22Rv1 (cell line): ENCODE results near the gene MB21D2.

ENCODE experiments used
- CTCF ChIP-seq: fragments of 450-650 bp; IDR thresholded peaks from 2 replicates; pipeline ENCODE4 v1.5.1; 2017; ENCODE audit warnings: mild to moderate bottlenecking
- ZFX ChIP-seq: fragments of 450-650 bp; IDR thresholded peaks from 2 replicates; pipeline ENCODE4 v1.6.1; 2017; ENCODE audit warnings: antibody characterized with exemption, borderline replicate concordance

- TF ChIP-seq ZFX (no peak), CTCF (no peak)
These were observed 28.0 kb downstream of the MB21D2 start for GRCh38 chr3:192889679-192890078.
